NCI-H774 (cell line): ENCODE results near the gene KCNIP4.

Source experiments
- DNase-seq: peaks from one replicate; lab custom pipeline; 2025; lab: John Stamatoyannopoulos, UW

Gene KCNIP4

GRCh38 chr4:21901281-21901680, 47.3 kb downstream of the KCNIP4 start:
- no peak for DNase-seq

DNA sequence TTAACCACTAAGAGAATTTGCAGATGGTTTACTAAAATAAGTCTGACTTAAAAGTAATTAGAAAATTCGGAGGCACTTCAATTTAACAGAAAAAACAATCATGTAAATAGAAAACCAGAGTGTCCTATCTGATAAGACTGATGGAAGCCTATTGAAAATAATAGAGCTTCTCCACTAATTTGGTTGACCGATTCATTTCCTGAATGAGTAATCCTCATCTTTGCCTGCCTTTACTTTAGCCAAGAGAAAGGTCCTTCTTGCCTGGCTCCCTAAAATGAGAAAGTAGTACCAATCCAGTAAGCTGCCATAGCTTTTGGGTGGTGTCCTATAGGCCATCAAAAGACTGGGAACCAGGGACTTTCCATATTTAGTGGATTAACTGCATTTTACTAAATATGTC, 48.4 kb downstream of the KCNIP4 start:
- no peak for DNase-seq

- DNase-seq: no peak
Observed at GRCh38 chr4:21898101-21898500, 50.5 kb downstream of the KCNIP4 start.

DNA sequence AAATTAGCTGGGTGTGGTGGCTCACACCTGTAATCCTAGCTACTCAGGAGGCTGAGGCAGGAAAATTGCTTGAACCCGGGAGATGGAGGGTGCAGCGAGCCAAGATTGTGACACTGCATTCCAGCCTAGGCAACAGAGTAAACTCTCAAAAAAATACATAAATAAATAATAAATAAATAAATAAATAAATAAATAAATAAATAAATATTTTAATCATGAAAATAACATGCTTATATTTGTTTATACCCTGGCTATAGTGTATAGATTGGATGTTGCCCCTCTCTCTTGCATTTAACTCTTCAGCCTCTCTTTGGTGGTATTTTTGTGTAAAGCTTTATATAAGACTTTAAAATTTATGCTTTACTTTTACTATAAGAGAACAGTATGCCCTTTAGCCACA, 51.8 kb downstream of the KCNIP4 start:
- DNase-seq: no peak

DNA sequence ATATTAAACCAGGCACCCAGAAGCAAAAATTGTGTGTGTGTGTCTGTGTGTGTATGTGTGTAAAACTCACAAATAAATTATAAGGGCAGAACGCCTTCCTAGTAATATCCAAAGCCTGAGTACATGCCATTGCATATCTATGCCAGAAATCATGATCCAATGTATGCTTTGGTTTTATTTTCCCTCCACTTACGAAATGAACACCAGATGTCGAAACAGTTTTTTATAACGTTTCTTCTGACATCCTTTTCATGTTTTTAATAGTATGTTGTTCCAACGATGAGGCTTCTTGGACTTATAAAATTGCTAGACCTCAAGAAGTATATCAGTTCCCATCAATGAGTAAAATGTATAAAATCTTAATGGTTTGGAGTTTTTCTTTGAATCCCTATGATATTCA, 55.4 kb downstream of the KCNIP4 start:
- DNase-seq: no peak

- no peak for DNase-seq
Observed at GRCh38 chr4:21890231-21890630, 58.3 kb downstream of the KCNIP4 start.

DNA sequence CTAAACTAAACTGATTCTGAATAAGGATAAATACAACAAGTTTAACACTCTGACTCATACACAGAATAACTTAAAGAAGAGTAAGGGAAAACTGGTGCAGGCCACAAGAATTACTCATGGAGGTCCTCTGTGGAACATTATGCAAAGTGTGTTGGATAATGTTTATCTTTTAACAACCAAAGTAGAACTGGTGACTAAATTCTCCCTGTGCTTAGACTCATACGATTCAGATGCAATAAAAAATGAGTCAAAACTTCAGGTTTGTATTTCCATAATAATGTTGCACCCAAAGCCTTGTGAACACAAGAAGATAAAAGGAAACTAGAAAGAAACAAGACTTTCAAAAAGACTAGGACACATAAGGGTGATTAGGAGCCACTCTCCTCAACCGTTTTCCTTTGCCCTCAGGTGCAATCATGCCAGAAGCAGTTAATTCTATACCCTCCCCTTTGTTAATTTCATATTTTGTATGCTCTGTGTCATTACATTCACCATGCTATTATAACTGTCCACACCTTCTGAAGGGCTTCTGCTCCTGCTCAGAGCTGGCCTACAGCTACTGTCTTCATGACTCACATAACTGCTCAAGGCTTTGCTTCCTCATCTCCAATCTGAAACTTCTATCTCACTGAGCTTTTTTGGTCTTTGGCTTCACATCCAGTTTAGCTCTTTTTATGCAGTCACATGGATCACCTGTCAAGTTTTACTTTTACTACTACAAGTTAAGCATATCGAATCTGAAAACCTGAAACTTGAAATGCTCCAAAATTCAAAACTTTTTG, 60.2 kb downstream of the KCNIP4 start:
- DNase-seq: no peak

DNA sequence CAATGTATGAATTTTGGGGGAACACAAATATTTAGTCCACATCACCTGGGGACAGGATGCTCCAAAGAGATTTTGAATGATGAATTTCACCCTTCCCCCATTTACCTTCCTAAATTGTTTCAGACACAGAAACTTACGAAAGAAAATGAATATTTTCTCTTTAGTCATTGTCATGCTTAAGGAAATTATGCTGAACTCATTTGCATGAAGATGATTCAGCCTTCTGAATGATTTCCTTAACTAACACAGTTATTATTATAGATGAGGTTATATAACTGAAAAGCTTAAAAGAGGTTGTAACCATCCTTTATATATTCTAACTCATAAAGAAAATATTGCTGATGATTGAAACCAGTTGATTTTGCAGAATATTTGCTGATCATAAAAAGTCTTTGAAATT, 61.1 kb downstream of the KCNIP4 start:
- DNase-seq: no peak

GRCh38 chr4:21885770-21886169, 62.8 kb downstream of the KCNIP4 start:
- DNase-seq: no peak

- DNase-seq: no peak
Observed at GRCh38 chr4:21885241-21885640, 63.3 kb downstream of the KCNIP4 start.

DNA sequence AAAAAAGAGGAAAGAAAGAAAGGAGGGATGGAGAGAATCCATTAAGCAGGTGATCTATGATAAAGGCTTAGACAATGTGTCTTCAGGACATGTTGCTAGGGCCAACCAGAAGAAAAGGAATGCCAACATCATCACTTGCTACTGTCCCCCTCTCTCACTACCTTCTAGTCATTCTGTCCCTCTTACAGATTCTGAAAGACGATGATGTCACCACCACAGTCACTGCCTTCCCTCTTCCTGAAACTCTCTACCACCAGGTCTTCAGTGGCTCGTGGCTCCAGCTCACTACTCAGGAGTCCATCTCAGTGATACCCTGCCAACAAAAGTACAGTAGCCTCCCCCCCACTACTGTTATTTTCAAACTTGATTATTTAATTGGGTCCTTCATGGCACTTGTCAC, 64.0 kb downstream of the KCNIP4 start:
- DNase-seq: no peak

GRCh38 chr4:21882051-21882839, 66.3 kb downstream of the KCNIP4 start:
- DNase-seq: no peak

DNA sequence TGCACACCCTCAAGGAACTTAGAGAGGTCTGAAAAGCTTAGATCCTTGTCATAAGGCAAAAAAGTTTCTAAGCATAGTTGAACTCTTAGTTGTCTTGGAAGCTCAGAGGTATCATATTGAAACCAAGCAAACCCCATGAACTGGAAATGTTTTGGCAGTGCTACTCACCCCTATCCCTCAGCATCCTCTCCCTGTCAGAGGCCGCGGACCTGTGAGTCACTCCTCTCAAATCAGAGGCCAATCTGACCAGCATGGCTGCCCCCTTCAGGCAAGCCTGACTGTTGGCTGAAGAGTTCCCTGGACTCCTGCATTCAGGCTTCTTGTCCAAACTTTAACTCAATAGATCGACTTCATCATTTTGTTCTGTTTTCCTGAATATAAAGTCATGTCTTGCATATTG, 69.4 kb downstream of the KCNIP4 start:
- no peak for DNase-seq

DNA sequence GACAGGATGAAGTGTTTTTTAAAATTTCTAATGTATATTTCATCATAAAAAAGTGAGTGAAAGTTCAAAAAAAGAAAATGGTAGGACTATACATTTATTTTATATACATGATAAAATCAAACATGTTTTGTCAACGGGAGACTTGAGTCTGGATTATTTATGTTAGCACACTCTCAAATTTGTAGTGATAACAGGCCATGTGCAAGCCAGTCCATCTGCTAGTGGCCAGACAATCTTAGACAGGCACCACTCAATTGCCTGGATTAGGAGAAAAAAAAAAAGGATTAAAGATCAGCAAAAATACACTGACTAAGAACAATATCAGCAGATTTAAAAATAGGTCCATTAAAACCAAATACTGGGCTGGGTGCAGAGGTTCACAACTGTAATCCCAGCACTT, 71.9 kb downstream of the KCNIP4 start:
- no peak for DNase-seq

DNA sequence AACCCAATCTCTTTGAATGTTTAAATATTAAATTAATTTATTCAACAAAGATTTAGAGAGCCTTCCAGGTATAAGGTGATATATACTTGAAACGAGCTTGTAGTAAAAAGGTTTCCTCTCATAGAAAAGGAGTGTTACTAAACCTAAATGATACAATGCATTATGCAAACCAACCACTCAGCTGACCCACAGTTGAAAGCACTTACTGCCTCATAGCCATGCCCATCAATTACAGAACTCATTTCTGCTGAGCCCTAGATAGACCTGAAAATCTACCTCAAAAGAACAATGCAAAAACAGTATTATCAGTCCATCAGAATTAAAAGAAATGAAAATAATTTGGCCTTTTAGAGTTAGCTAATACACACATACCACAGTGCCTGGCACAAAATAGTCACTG, 75.4 kb downstream of the KCNIP4 start:
- no peak for DNase-seq

DNA sequence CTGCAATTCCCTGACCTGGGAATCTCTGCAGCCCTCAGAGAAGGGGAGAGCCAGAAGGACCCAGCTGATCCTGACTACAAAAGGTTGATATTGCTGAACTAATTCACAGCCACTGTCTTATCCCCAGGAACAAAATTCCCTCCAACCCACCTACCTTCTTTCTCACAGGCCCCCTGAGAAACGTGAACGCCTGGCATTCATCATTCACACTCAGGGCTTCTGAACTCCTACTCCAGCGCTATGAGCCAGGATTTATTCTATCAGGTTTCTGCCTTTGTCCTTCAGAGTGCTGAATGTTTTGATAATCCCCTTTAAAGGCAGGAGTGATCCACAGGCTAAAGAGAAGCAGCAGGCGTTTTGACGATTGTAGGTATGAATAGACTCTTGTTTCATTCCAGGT, 76.5 kb downstream of the KCNIP4 start:
- no peak for DNase-seq

DNA sequence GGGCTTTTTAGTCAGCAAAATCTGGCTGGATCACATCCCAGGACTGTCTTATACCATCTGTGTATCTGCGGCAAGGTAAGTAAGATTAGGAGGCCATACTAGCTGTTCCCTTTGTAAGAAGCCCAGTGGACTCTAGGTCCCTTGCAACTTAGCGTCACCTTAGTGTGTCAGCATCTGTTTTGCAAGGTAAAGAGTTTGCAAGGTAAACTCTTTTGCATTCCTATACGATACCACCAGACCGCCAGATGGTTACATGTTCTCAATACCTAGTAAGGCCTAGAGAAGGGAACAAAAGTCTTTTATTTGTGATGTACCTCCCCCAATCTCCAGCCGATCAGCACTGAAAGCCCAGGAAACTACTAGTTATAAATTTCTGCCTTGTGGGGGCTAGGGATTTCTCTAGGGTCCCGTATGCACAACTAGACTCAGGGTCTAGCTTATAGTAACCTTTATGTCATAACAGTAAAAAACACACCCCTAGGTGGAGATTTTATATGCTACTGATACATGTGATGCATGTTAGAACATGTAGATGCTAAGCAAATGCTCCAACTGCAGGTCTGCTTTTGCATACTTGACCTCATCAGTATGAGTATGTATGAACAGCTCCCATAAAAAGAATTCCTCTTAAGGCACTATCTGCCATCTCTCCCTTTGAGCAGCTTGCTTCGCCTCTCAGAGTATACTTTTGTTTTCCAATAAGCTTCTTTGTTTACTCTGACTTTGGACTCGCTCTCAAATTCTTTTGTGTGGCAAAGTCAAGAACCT, 78.4 kb downstream of the KCNIP4 start:
- no peak for DNase-seq

GRCh38 chr4:21864686-21865085, 83.9 kb downstream of the KCNIP4 start:
- DNase-seq: no peak

- DNase-seq: no peak
Observed at GRCh38 chr4:21862917-21863316, 85.7 kb downstream of the KCNIP4 start.

GRCh38 chr4:21858971-21859370, 89.6 kb downstream of the KCNIP4 start:
- no peak for DNase-seq

GRCh38 chr4:21856754-21857153, 91.8 kb downstream of the KCNIP4 start:
- DNase-seq: no peak

DNA sequence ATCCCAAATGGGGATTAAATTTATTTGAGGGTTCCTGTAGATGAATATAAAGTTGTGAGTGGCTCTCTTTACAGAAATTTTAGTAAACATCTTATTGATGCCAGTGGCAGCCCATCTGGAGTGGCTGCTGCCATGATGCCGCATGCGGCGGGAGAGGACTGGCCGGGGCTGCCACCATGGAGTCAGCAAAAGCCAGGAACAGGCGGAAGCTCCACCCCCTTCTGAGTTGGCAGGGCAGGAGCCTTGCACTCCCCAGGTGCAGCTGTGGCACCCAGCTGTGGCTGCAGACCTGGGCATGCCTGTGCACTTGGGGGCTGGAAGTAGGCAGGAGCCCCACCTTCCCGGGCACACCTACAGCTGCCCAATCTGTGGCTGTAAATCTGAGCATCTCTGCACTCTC, 92.3 kb downstream of the KCNIP4 start:
- DNase-seq: no peak

DNA sequence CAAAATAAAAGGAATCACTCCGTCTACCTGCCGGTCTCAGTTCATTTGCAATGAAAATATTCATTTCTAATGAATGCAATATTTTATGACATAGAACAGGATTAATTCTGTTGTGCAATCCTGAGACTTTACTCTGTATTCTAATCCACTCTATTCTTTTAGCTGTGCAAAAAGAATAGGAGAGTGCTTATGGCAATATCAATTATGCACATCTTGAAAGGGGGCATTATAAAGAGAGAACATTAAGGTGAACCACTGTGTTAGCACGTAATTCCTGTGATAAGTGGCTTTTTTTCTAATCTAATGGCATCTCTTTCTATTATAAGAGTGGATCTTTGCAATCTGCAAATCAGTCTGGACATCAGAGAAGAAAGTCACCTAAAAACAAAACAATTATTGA, 99.5 kb downstream of the KCNIP4 start:
- DNase-seq: no peak
